Measurements from ENCODE around the gene SLC4A8.

DNA sequence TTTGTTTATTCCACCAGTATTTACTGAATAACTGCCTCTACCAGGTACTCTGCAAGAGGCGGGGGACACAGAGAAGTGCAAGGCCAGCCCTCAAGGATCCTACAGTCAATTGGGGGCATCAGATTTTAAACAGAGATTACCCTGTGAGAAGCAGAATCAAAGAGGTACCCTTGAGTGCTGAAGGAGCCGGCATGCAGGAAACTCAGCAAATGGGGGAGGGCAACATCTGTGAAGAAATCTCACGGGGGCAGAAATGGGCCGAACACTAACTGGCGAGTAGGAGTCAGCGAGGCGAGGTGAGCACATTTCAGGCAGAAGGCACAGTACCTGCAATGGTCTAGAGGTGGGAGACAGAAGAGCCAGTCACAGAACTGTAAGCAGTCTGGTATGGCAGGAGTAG is 42.5 kb upstream of the SLC4A8 start:
- TF ChIP-seq, protein P1, sequence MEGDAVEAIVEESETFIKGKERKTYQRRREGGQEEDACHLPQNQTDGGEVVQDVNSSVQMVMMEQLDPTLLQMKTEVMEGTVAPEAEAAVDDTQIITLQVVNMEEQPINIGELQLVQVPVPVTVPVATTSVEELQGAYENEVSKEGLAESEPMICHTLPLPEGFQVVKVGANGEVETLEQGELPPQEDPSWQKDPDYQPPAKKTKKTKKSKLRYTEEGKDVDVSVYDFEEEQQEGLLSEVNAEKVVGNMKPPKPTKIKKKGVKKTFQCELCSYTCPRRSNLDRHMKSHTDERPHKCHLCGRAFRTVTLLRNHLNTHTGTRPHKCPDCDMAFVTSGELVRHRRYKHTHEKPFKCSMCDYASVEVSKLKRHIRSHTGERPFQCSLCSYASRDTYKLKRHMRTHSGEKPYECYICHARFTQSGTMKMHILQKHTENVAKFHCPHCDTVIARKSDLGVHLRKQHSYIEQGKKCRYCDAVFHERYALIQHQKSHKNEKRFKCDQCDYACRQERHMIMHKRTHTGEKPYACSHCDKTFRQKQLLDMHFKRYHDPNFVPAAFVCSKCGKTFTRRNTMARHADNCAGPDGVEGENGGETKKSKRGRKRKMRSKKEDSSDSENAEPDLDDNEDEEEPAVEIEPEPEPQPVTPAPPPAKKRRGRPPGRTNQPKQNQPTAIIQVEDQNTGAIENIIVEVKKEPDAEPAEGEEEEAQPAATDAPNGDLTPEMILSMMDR (conservative IDR thresholded peaks at IDR 0.05; ENCODE audit: low read depth, low read length): no peak
- TF ChIP-seq EZH2 (IDR thresholded peaks at IDR 0.05; ENCODE audit: low read length, unreplicated experiment): no peak
- no peak for TF ChIP-seq EZH2phosphoT487 (IDR thresholded peaks at IDR 0.05; ENCODE audit: borderline replicate concordance, low read length)
